Smooth muscle cell (in vitro differentiated cells): ENCODE results near the gene TNRC6A. TPM values are rescaled to one million over a fixed set of nuclear protein-coding genes. Genes with fewer than 3 reads are reported as not detected.
"Not testable (repeated sequence)": the region's sequence is repeated elsewhere in the genome, so short reads cannot be mapped to it uniquely, and the experiment has no call there.

Experiments used
- DNase-seq: peaks from one replicate; lab custom pipeline; 2025; ENCODE audit not compliant: unreplicated experiment; lab: John Stamatoyannopoulos, UW
- H2AFZ ChIP-seq: fragments of 200-600 bp; sonication (generic); 2 replicates; pipeline ENCODE4 v1.6.0; 2016; ENCODE audit warnings: antibody characterized with exemption, low read depth, mild to moderate bottlenecking
- H3F3A ChIP-seq: fragments of 200-600 bp; sonication (generic); 2 replicates; pipeline ENCODE4 v1.6.0; 2017; ENCODE audit warnings: antibody characterized with exemption, low read depth
- H3K27ac ChIP-seq: fragments of 200-600 bp; sonication (generic); 2 replicates; pipeline ENCODE4 v1.5.1; 2016; ENCODE audit warnings: low read depth, mild to moderate bottlenecking
- H3K27me3 ChIP-seq: fragments of 200-600 bp; sonication (generic); 2 replicates; pipeline ENCODE4 v1.6.1; 2016; ENCODE audit warnings: low read depth, mild to moderate bottlenecking
- H3K36me3 ChIP-seq: fragments of 200-600 bp; sonication (generic); 2 replicates; pipeline ENCODE4 v1.5.1; 2016; ENCODE audit warnings: low read depth
- H3K4me1 ChIP-seq: fragments of 200-600 bp; sonication (generic); 2 replicates; pipeline ENCODE4 v1.5.1; 2016; ENCODE audit warnings: low read depth
- H3K4me2 ChIP-seq: fragments of 200-600 bp; sonication (generic); 2 replicates; pipeline ENCODE4 v1.6.0; 2016; ENCODE audit warnings: mild to moderate bottlenecking
- H3K4me3 ChIP-seq: fragments of 200-600 bp; sonication (generic); 2 replicates; pipeline ENCODE4 v1.5.1; 2016; ENCODE audit warnings: mild to moderate bottlenecking
- H3K79me2 ChIP-seq: fragments of 200-600 bp; sonication (generic); 2 replicates; pipeline ENCODE4 v1.6.0; 2016; ENCODE audit warnings: low read depth, mild to moderate bottlenecking
- H3K9ac ChIP-seq: fragments of 200-600 bp; sonication (generic); 2 replicates; pipeline ENCODE4 v1.6.0; 2016; ENCODE audit warnings: low read depth
- H3K9me3 ChIP-seq: fragments of 200-600 bp; sonication (generic); replicated peaks from 2 replicates; pipeline ENCODE4 v1.5.1; 2016; ENCODE audit warnings: low read depth
- H4K20me1 ChIP-seq: fragments of 200-600 bp; sonication (generic); 2 replicates; pipeline ENCODE4 v1.6.0; 2016; ENCODE audit warnings: low read depth
- WGBS: methylation state at CpG from one replicate; pipeline ENCODE4 v1.1.7; 2016; ENCODE audit warnings: low lambda C conversion rate; 5-methylcytosine and 5-hydroxymethylcytosine counted together
- polyA plus RNA-seq: library from polyadenylated mRNA; unstranded; fragments of >200 nt; fragmentation: Nextera tagmentation; extraction: Ambion mirVana; gene quantifications from 2 replicates; pipeline ENCODE4 v1.2.1, GENCODE V29; 2016
- total RNA-seq: library from RNA; depleted of rRNA; stranded (reverse); fragments of >200 nt; gene quantifications from 2 replicates; pipeline ENCODE4 v1.2.3, GENCODE V29; 2014
- TF ChIP-seq, protein P1 (sequence below): fragments of 200-600 bp; sonication (generic); IDR thresholded peaks from 2 replicates; pipeline ENCODE4 v1.5.1; 2017; ENCODE audit warnings: borderline replicate concordance, mild to moderate bottlenecking, antibody characterized with exemption; ENCODE audit not compliant: insufficient read depth, poor library complexity, severe bottlenecking

The TNRC6A gene
- total and polyA plus RNA-seq, 2 experiments from 2014 or later, result 14.6 to 30.3 TPM

DNA sequence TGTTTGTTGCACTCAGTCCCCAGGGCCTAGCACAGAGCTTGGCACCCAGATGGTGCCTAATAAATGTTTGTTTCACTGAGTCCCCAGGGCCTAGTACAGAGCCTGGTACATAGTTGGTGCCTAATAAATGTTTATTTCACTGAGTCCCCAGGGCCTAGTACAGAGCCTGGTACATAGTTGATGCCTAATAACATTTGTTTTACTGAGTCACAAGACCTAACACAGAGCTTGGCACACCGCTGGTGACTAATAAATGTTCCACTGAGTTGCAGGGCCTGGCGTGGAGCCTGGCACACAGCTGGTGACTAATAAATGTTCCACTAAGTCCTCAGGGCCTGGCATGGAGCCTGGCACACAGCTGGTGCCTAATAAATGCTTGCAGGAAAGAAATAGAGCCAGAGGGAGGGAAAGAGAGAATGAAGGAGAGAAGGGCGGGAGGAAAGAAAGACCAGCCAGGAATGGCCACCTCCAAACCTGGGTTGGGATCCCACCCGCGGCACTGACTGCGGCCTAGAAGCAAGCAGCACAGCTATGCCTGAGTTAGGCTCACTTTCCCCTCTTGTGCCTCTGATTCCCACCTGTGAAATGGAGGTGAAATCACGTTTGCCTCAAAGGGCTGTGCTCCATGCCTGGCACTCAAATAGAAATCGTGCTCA, 123.8 kb downstream of the TNRC6A start:
- no peak overlapping the region for H3K4me2 ChIP-seq
- no peak overlapping the region for H2AFZ ChIP-seq

GRCh38 chr16:24853830-24854229, 124.4 kb downstream of the TNRC6A start:
- TF ChIP-seq, protein P1, sequence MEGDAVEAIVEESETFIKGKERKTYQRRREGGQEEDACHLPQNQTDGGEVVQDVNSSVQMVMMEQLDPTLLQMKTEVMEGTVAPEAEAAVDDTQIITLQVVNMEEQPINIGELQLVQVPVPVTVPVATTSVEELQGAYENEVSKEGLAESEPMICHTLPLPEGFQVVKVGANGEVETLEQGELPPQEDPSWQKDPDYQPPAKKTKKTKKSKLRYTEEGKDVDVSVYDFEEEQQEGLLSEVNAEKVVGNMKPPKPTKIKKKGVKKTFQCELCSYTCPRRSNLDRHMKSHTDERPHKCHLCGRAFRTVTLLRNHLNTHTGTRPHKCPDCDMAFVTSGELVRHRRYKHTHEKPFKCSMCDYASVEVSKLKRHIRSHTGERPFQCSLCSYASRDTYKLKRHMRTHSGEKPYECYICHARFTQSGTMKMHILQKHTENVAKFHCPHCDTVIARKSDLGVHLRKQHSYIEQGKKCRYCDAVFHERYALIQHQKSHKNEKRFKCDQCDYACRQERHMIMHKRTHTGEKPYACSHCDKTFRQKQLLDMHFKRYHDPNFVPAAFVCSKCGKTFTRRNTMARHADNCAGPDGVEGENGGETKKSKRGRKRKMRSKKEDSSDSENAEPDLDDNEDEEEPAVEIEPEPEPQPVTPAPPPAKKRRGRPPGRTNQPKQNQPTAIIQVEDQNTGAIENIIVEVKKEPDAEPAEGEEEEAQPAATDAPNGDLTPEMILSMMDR, result no peak
- H3K79me2 ChIP-seq, result no peaks in the 10 kb centered on the region
- no peaks in the 10 kb centered on the region for H3K27me3 ChIP-seq
- H2AFZ ChIP-seq, result no peak overlapping the region
- H3K9me3 ChIP-seq, result no peaks in the 10 kb centered on the region
- H3K36me3 ChIP-seq, result no peaks in the 10 kb centered on the region
- no peak overlapping the region for H3K4me2 ChIP-seq
- no peaks in the 10 kb centered on the region for H3F3A ChIP-seq
- DNase-seq, result no peak
- no peak overlapping the region for H3K27ac ChIP-seq
- WGBS, result 70% methylated on average over 18 of the region's 18 CpGs
- no peak overlapping the region for H3K9ac ChIP-seq
- H3K4me3 ChIP-seq, result no peak overlapping the region
- no peaks in the 10 kb centered on the region for H4K20me1 ChIP-seq
- no peaks in the 10 kb centered on the region for H3K4me1 ChIP-seq

More for the DNA sequence above, 123.8 kb downstream of the TNRC6A start:
- no peaks in the 10 kb centered on the region for H3F3A ChIP-seq
- TF ChIP-seq, protein P1, result no peak
- no peak for DNase-seq
- no peaks in the 10 kb centered on the region for H4K20me1 ChIP-seq
- no peaks in the 10 kb centered on the region for H3K4me1 ChIP-seq
- H3K27ac ChIP-seq, result no peak overlapping the region
- no peaks in the 10 kb centered on the region for H3K79me2 ChIP-seq
- H3K9ac ChIP-seq, result no peak overlapping the region
- no peak overlapping the region for H3K4me3 ChIP-seq
- H3K9me3 ChIP-seq, result no peaks in the 10 kb centered on the region
- H3K27me3 ChIP-seq, result no peaks in the 10 kb centered on the region
- WGBS, result 93% methylated on average over 8 of the region's 8 CpGs
- no peaks in the 10 kb centered on the region for H3K36me3 ChIP-seq

DNA sequence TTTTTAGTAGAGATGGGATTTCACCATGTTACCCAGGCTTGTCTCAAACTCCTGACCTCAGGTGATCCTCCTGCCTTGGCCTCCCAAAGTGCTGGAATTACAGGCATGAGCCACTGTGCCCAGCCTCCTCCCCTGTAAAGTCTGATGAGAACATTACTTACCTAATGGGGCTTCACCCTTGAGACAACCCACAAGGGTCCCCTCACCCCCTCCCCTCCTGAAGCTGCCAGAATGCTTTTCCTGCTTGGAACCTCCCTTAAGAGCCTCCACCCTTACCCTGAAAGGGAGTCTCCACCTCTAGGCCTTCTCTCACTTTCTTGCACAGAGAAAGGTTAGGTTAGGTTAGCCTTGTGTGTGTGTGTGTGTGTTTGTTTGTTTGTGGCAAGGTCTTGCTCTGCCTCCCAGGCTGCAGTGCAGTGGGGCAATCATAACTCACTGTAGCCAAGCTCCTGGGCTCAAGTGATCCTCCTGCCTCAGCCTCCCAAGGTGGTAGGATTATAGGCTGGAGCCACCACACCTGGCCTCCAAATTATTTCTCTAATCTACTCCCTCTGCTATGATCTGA, 125.2 kb downstream of the TNRC6A start:
- TF ChIP-seq, protein P1, result no peak
- H3F3A ChIP-seq, result no peaks in the 10 kb centered on the region
- no peak overlapping the region for H2AFZ ChIP-seq
- H3K79me2 ChIP-seq, result no peaks in the 10 kb centered on the region
- H3K27ac ChIP-seq, result no peak overlapping the region
- no peak for DNase-seq
- H3K9ac ChIP-seq, result no peak overlapping the region
- H3K4me3 ChIP-seq, result no peak overlapping the region
- H3K36me3 ChIP-seq, result no peaks in the 10 kb centered on the region
- no peaks in the 10 kb centered on the region for H3K4me1 ChIP-seq
- H4K20me1 ChIP-seq, result no peaks in the 10 kb centered on the region
- H3K4me2 ChIP-seq, result no peak overlapping the region
- H3K27me3 ChIP-seq, result no peaks in the 10 kb centered on the region
- H3K9me3 ChIP-seq, result no peaks in the 10 kb centered on the region

DNA sequence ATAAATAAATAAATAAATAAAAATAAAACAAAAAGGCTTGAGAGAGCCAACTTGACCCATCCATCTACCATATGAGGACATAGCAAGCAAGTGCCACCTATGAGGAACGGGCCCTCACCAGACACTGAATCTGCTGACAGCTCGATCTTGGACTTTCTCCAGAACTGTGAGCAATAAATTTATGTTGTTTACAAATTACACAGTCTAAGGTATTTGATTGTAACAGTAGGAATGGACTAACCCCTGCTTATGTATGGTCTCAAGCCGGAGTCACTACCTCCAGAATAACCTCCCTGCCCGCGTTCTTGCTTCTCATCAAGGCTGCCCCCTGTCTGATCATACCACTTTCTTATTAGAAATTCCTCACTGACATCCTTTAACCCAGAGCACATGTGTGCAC, 126.2 kb downstream of the TNRC6A start:
- H3K27me3 ChIP-seq, result no peaks in the 10 kb centered on the region
- H3K36me3 ChIP-seq, result no peaks in the 10 kb centered on the region
- H3K9me3 ChIP-seq, result no peaks in the 10 kb centered on the region
- no peaks in the 10 kb centered on the region for H3K79me2 ChIP-seq
- TF ChIP-seq, protein P1, result no peak
- no peak overlapping the region for H3K9ac ChIP-seq
- no peak overlapping the region for H3K4me3 ChIP-seq
- H3K27ac ChIP-seq, result no peak overlapping the region
- H3K4me1 ChIP-seq, result no peaks in the 10 kb centered on the region
- H2AFZ ChIP-seq, result no peak overlapping the region
- no peak overlapping the region for H3K4me2 ChIP-seq
- H4K20me1 ChIP-seq, result no peaks in the 10 kb centered on the region
- H3F3A ChIP-seq, result no peaks in the 10 kb centered on the region
- DNase-seq, result no peak
- 85% methylated on average over 5 of the region's 5 CpGs for WGBS

DNA sequence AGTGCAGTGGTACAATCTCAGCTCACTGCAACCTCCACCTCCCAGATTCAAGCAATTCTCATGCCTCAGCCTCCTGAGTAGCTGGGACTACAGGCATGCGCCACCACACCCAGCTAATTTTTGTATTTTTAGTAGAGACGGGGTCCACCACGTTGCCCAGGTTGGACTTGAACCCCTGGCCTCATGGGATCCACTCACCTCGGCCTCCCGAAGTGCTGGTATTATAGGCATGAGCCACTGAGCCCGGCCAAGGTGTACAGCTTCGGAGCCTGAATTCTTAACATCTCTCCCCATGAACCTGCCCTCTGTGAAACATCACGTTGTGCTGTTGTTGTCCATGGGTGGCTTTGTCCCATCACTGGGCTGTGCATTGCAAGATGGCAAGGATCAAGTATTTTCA, 127.4 kb downstream of the TNRC6A start:
- H2AFZ ChIP-seq, H3K4me1 ChIP-seq: not testable (repeated sequence)
- WGBS, result 85% methylated on average over 8 of the region's 8 CpGs

More for the DNA sequence above, 127.4 kb downstream of the TNRC6A start:
- H3K4me3 ChIP-seq, H4K20me1 ChIP-seq, DNase-seq, H3K27me3 ChIP-seq, H3K9ac ChIP-seq, H3K36me3 ChIP-seq, H3K79me2 ChIP-seq, H3F3A ChIP-seq, H3K27ac ChIP-seq, H3K4me2 ChIP-seq, H3K9me3 ChIP-seq: not testable (repeated sequence)
